Measurements from ENCODE around the gene KIAA0513.

Gene KIAA0513

GRCh38 chr16:85004587-85005205, 22.9 kb upstream of the KIAA0513 start:
- DNase-seq = no peak

- no peak for DNase-seq
Observed at GRCh38 chr16:85005285-85006069, 22.1 kb upstream of the KIAA0513 start.

- DNase-seq = no peak
Observed at GRCh38 chr16:85006639-85007038, 21.0 kb upstream of the KIAA0513 start.

DNA sequence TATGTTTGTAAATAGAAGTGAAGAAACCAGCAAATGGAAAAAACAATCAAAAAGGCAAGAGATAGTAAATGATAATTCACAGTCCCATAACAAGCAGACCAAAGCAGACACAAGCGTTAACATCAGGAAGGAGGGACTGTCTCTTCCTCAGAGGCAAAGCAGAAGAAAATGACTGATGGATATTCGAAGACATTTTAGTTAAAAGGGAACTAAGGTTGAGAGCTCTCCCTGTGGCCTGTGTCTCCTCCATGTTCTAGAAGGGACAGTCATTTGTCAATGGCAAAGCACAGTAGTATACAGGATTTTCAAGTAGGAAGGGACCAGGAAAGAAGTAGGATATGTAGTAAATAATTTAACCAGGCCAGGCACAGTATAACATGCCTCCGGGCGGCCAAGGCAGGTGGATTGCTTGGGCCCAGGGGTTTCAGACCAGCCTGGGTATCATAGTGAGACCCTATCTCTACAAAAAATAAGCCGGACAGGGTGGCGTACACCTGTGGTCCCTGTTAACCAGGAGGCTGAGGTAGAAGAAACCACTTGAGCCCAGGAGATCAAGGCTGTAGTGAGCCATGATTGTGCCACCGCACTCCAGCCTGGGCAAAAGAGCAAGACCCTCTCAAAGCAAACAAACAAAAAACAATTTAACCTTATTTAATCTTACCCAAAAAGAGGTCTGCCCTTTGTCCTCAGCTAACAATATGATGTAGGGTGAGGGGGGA, 19.9 kb upstream of the KIAA0513 start:
- no peak for DNase-seq

GRCh38 chr16:85008271-85008670, 19.3 kb upstream of the KIAA0513 start:
- no peak for DNase-seq

GRCh38 chr16:85010446-85010930, 17.1 kb upstream of the KIAA0513 start:
- DNase-seq = no peak

GRCh38 chr16:85010931-85011845, 16.4 kb upstream of the KIAA0513 start, which contains the start of gene ZDHHC7:
TSS of gene ZDHHC7 (minus strand) at chr16:85011535. CDS start at chr16:84990618, 20,917 bp downstream.
- peak; percentile 92 for DNase-seq

- DNase-seq = no peak
Observed at GRCh38 chr16:85011846-85012284, 15.7 kb upstream of the KIAA0513 start.

DNA sequence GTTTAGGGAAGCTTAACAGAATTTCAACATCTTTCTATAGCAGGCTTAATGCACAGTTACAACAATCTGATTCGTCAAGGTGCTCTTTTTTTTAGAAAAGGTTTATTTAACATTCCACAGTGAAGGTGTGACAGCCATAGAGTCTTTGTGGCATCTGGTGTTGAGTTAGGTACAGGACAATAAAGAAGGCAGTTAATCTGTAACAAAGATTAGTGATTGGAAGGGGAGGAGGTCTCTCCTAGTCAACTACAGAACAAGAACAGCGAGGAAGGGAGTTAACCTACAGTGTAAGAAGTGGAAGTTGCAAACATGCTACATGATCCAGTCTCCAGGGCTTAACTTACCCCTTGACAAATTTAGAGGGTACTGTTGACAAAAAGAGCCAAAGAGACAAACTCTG, 13.3 kb upstream of the KIAA0513 start:
- DNase-seq = no peak

DNA sequence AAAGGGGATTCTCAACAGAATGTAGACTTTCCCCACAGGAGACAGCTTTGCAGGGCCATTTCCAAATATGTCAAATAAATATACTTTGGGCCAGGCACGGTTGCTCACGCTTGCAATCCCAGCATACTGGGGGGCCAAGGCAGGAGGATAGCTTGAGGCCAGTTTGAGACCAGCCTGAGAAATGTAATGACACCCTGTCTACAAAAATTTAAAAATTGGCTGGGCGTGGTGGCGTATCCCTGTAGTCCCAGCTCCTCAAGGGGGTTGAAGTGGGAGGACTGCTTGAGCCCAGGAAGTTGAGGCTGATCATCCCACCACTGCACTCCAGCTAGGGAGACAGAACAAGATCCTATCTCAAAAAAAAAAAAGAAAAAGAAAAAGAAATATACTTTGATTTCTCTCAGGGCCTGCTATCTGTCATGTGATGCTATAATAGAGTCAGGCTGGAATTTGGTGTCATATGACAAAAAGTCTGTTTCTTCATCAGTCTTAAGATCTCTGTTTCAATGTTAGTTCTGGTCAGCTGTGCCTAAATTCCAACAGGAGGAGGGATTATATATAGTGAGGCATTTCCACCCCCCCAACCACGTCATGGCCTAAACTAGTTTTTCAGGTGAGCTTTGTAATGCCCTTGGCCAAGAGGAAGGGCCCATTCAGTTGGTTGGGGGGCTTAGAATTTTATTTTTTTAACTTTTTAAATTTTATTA, 12.0 kb upstream of the KIAA0513 start:
- DNase-seq = no peak

- peak; percentile 64 for DNase-seq
Observed at GRCh38 chr16:85017151-85017550, 10.4 kb upstream of the KIAA0513 start.

DNA sequence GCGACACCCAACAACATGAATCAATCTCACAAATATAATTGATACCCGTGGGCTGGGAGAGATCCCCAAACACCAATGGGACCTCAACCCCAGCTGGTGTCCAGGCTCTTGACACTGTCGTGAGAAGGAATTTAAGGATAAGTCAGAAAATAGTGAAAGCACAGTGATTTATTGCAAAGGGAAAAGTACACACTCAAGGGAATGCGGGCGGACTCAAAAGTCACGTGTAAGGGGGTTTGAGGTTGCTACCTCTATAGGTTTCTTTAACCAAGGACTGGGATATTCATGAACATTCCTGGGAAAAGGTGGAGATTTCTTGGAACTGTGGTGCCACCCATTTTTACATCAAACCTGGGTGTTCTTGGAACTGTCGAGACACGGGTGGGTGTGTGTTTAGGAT, 10.0 kb upstream of the KIAA0513 start:
- DNase-seq = no peak

DNA sequence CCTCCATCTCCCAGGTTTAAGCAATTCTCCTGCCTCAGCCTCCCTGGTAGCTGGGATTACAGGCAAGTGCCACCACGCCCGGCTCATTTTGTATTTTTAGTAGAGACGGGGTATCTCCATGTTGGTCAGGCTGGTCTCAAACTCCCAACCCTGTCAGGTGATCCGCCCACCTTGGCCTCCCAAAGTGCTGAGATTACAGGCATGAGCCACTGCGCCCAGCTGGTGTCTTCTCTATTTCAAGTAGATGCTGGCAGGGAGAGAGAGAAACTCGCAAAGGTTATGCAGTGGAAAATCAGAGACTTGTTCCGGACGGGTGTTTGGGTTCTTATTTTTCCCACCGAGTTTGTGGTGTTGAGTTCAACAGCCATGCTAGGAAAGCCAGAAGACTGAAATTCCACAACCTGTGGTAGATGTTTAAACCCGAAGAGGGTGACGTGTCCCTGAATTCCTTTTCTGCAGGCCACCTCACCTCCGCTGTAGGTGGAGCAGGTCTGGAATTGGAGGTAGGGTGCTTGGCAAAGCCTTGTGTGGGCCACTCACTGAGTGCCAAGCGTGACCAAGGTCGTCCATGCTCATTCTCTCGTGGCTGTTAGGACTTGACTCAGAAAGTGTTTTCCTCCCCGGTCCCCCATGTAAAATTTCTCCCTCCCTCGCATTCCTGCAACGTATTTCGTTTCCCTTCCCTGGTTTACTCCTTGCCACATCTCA, 8.9 kb upstream of the KIAA0513 start:
- DNase-seq = no peak

GRCh38 chr16:85019659-85020245, 7.8 kb upstream of the KIAA0513 start:
- no peak for DNase-seq

GRCh38 chr16:85025781-85026653, 1.6 kb upstream of the KIAA0513 start:
- peak; percentile 76 for DNase-seq

- no peak for DNase-seq
Observed at GRCh38 chr16:85026703-85027102, 892 bp upstream of the KIAA0513 start.

GRCh38 chr16:85027958-85028684, 526 bp downstream of the KIAA0513 start:
- DNase-seq = no peak

DNA sequence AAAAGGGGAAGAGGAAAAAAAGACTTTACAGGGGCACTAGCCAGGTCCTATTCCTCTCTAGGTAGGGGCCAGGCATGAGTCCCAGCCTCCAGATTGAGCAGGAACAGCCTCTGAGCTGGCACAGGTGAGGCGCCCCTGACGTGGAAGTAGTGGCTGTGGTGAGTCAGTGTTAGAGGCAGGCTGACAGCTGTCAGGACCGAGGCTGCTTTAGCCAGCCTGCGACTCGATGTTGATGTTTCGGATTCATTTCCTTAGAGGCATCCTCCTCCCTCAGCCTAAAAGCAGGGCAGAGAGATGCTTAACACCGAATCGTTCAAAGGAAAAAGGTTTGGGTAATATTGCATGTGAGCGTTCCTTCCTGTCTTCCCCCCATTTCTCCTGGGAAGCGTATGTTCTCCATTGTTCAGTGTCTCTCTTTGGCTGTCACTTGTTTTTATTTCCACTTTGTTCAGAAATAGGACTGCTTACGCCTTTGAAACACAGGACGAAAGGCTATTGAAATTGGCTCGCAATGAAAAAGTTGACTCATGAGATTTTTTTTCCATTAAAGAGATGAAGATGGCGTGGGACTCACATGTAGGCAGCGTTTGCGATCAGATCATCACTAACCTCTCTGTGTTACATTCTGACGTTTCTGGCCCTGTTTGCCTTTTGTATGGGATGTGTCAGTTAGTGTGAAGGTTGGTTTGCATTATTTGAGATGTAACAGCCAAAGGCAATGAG, 1.3 kb downstream of the KIAA0513 start:
- DNase-seq = no peak

All from hematopoietic multipotent progenitor cell treated with erythropoietin and hydrocortisone succinate and interleukin-3 and kit ligand, for 6 days (in vitro differentiated cells).